ENCODE measurements around the gene DIS3L2.

The DIS3L2 gene

GRCh38 chr2:232278534-232278933 lies 317.0 kb downstream of the DIS3L2 start:
- no peak for DNase-seq

GRCh38 chr2:232280341-232280740 lies 318.8 kb downstream of the DIS3L2 start:
- DNase-seq, result no peak

GRCh38 chr2:232281858-232282507 lies 320.5 kb downstream of the DIS3L2 start:
- DNase-seq, result no peak

- DNase-seq, result no peak
These were observed 321.1 kb downstream of the DIS3L2 start for GRCh38 chr2:232282508-232283055.

- DNase-seq, result no peak
These were observed 324.7 kb downstream of the DIS3L2 start for GRCh38 chr2:232286001-232286868.

GRCh38 chr2:232287316-232287715 lies 325.8 kb downstream of the DIS3L2 start:
- DNase-seq, result no peak

- no peak for DNase-seq
These were observed 327.0 kb downstream of the DIS3L2 start for GRCh38 chr2:232288489-232289030.

- no peak for DNase-seq
These were observed 329.2 kb downstream of the DIS3L2 start for GRCh38 chr2:232290668-232291067.

GRCh38 chr2:232291343-232291742 lies 329.8 kb downstream of the DIS3L2 start:
- DNase-seq, result no peak

- DNase-seq, result peak; percentile 15 to 28
These were observed 331.1 kb downstream of the DIS3L2 start for GRCh38 chr2:232292395-232293154.

GRCh38 chr2:232293191-232293590 lies 331.7 kb downstream of the DIS3L2 start:
- DNase-seq, result no peak

- DNase-seq, result no peak
These were observed 334.5 kb downstream of the DIS3L2 start for GRCh38 chr2:232295971-232296370.

- DNase-seq, result no peak
These were observed 335.4 kb downstream of the DIS3L2 start for GRCh38 chr2:232296776-232297525.

- no peak for DNase-seq
These were observed 337.6 kb downstream of the DIS3L2 start for GRCh38 chr2:232299084-232299483.

GRCh38 chr2:232299927-232300674 lies 338.6 kb downstream of the DIS3L2 start:
- no peak for DNase-seq

- DNase-seq, result peak in 1 of 2 experiments; percentile 24
These were observed 339.4 kb downstream of the DIS3L2 start for GRCh38 chr2:232300894-232301387.

GRCh38 chr2:232304236-232304635 lies 342.7 kb downstream of the DIS3L2 start:
- no peak for DNase-seq

GRCh38 chr2:232306741-232307305 lies 345.3 kb downstream of the DIS3L2 start:
- no peak for DNase-seq

GRCh38 chr2:232307854-232308253 lies 346.3 kb downstream of the DIS3L2 start:
- no peak for DNase-seq

GRCh38 chr2:232308986-232309385 lies 347.5 kb downstream of the DIS3L2 start:
- no peak for DNase-seq

- DNase-seq, result no peak
These were observed 348.1 kb downstream of the DIS3L2 start for GRCh38 chr2:232309592-232309991.

All from NCI-H1930 (cell line).